GM12878 (cell line): ENCODE measurements around the gene RHOBTB1. TPM values are rescaled to one million over a fixed set of nuclear protein-coding genes. Genes with fewer than 3 reads are reported as not detected.

Experiments
- ATAC-seq: fragments of 200-7000 bp; cut with Tn5 transposase; 3 replicates; pipeline ENCODE4 v1.9.1; 2020; ENCODE audit warnings: mild to moderate bottlenecking, moderate library complexity
- BruUV-seq: library from RNA; stranded (reverse); fragments of 400-500 nt; replicated peaks from 2 replicates; lab custom pipeline; 2021; lab: Mats Ljungman, UMichigan
- CTCF ChIA-PET: fragments of 300-600 bp; sonication (Branson Sonifier 250); formaldehyde crosslinking; extraction: SDS; loops from one replicate; lab custom pipeline; 2021; ENCODE audit warnings: inconsistent platforms; lab: Yijun Ruan, JAX
- POLR2A ChIA-PET: fragments of 350-600 bp; formaldehyde crosslinking; extraction: SDS; loops from one replicate; lab custom pipeline; 2021; ENCODE audit warnings: inconsistent platforms; lab: Charles Lee
- RAD21 ChIA-PET: fragments of 300-600 bp; sonication (Branson Sonifier 250); formaldehyde crosslinking; loops from one replicate; lab custom pipeline; 2023; ENCODE audit warnings: antibody characterized with exemption; ENCODE audit not compliant: unreplicated experiment; lab: Charles Lee
- SMC1A ChIA-PET: fragments of 300-600 bp; sonication (Branson Sonifier 250); formaldehyde crosslinking; loops from one replicate; lab custom pipeline; 2023; ENCODE audit not compliant: unreplicated experiment, uncharacterized antibody; lab: Charles Lee
- DNase-seq: peaks from one replicate; pipeline ENCODE4 v3.0.0-alpha.2; 2011; ENCODE audit warnings: low read depth, low spot score
- FAIRE-seq: peaks from 3 replicates; lab custom pipeline; 2011; peaks lifted over from hg19 to GRCh38; lab: Jason Lieb, UNC
- H2AFZ ChIP-seq: 2 replicates; pipeline ENCODE4 v1.6.0; 2011; ENCODE audit warnings: low read depth, low read length, control low read depth; ENCODE audit not compliant: control insufficient read depth
- H3K27ac ChIP-seq: 2 replicates; pipeline ENCODE4 v1.5.1; 2011; ENCODE audit warnings: control low read depth; ENCODE audit not compliant: control insufficient read depth, insufficient read depth
- H3K27me3 ChIP-seq, 2 experiments: replicated peaks in 1 of 2; 2 replicates each; pipeline versions ENCODE4 v1.6.0 to v1.6.1; 2011; ENCODE audit warnings: low read length in 1 of 2; ENCODE audit not compliant: control insufficient read depth in 2 of 2, insufficient read depth in 2 of 2
- H3K36me3 ChIP-seq, 2 experiments: 2 replicates each; pipeline ENCODE4 v1.5.1; 2011; ENCODE audit warnings: low read length in 1 of 2; ENCODE audit not compliant: control insufficient read depth in 2 of 2, insufficient read depth in 2 of 2
- H3K4me1 ChIP-seq: 2 replicates; pipeline ENCODE4 v1.6.1; 2011; ENCODE audit warnings: mild to moderate bottlenecking, low read length, moderate library complexity, mixed read lengths; ENCODE audit not compliant: control insufficient read depth, insufficient read depth
- H3K4me2 ChIP-seq: 2 replicates; pipeline ENCODE4 v1.6.0; 2011; ENCODE audit warnings: control low read depth; ENCODE audit not compliant: control insufficient read depth, insufficient read depth
- H3K4me3 ChIP-seq: fragments of 200-600 bp; sonication (generic); 2 replicates; pipeline ENCODE4 v1.5.1; 2016
- H3K79me2 ChIP-seq: 2 replicates; pipeline ENCODE4 v1.6.0; 2011; ENCODE audit warnings: low read length; ENCODE audit not compliant: control insufficient read depth, insufficient read depth
- H3K9ac ChIP-seq: 2 replicates; pipeline ENCODE4 v1.8.0; 2011; ENCODE audit warnings: low read length, control low read depth, mixed read lengths; ENCODE audit not compliant: control insufficient read depth, insufficient read depth
- H3K9me3 ChIP-seq: replicated peaks from 3 replicates; pipeline ENCODE4 v1.5.1; 2011; ENCODE audit warnings: mild to moderate bottlenecking, low read length; ENCODE audit not compliant: control insufficient read depth, insufficient read depth
- H4K20me1 ChIP-seq: 2 replicates; pipeline ENCODE4 v1.6.0; 2011; ENCODE audit not compliant: control insufficient read depth, insufficient read depth
- CTCF ChIP-seq, 3 experiments: IDR thresholded peaks in 2 of 3; conservative IDR thresholded peaks in 1 of 3; 2 replicates each; pipeline ENCODE4 v1.5.1; 2011; ENCODE audit warnings: low read depth in 3 of 3, low read length in 3 of 3, mild to moderate bottlenecking in 3 of 3, control low read depth in 2 of 3, moderate library complexity in 2 of 3, inconsistent platforms in 1 of 3, mixed read lengths in 1 of 3; ENCODE audit not compliant: control insufficient read depth in 2 of 3, insufficient read depth in 1 of 3; ENCODE audit errors: extremely low read depth in 1 of 3
- KLF5 ChIP-seq: fragments of 450-650 bp; IDR thresholded peaks from 2 replicates; pipeline ENCODE4 v1.6.1; 2014; ENCODE audit warnings: mild to moderate bottlenecking; ENCODE audit not compliant: partially characterized antibody
- NFYB ChIP-seq: IDR thresholded peaks from 2 replicates; pipeline ENCODE4 v1.6.1; 2011; ENCODE audit warnings: low read depth, mild to moderate bottlenecking, low read length, improper control_type of control experiment, moderate library complexity; ENCODE audit not compliant: insufficient read depth
- SPI1 ChIP-seq: IDR thresholded peaks from 2 replicates; pipeline ENCODE4 v1.6.1; 2011; ENCODE audit warnings: low read depth, mild to moderate bottlenecking, low read length, moderate library complexity, borderline replicate concordance; ENCODE audit not compliant: insufficient read depth
- WGBS: methylation state at CpG from one replicate; pipeline ENCODE4 v1.1.6; 2016; ENCODE audit warnings: low lambda C conversion rate; ENCODE audit not compliant: insufficient replicate concordance, insufficient coverage; ENCODE audit errors: missing lambda C conversion rate; 5-methylcytosine and 5-hydroxymethylcytosine counted together
- in situ Hi-C: fragments of 300-500 bp; cut with MboI; formaldehyde crosslinking; loops from 9 replicates; pipeline ENCODE4 v1.14.3; 2018; ENCODE audit warnings: mixed read lengths
- intact Hi-C: fragments of 100-400 bp; cut with micrococcal nuclease; formaldehyde crosslinking; loops from one replicate; pipeline ENCODE4 v1.14.2; 2022; ENCODE audit not compliant: unreplicated experiment
- polyA plus RNA-seq, 11 experiments: library from polyadenylated mRNA; depleted of rRNA in 4 of 11; unstranded in 6 of 11; stranded (reverse) in 5 of 11; fragments of >200 nt; fragmentation: Nextera tagmentation in 4 of 11; fragmentation: Illumina TruSeq in 1 of 11; extraction: Ambion mirVana in 4 of 11; extraction: Trizol in 1 of 11; gene quantifications; 1 replicate in 1 of 11; 2 replicates in 10 of 11; pipeline versions ENCODE4 v1.2.1 to v1.2.3, GENCODE V29; 2011 to 2016; ENCODE audit warnings: inconsistent platforms in 2 of 11, missing spikeins in 2 of 11, low read depth in 1 of 11
- total RNA-seq, 4 experiments: library from RNA; depleted of rRNA in 3 of 4; stranded (reverse); fragments of >200 nt in 3 of 4; fragmentation: Illumina TruSeq in 1 of 4; extraction: Trizol in 1 of 4; gene quantifications; 2 replicates each; pipeline versions ENCODE4 v1.2.1 to v1.2.3, GENCODE V29; 2013 to 2021

Gene RHOBTB1
- total and polyA plus RNA-seq, 10 of the 15 experiments (the other 5 are each of a cell fraction or from before 2014, with no cell fraction given), result not detected

- WGBS, result 5% methylated on average over 3 of the region's 3 CpGs
- no peak overlapping the region for H3K9ac ChIP-seq
- FAIRE-seq, result no peak
- no peaks in the 10 kb centered on the region for H4K20me1 ChIP-seq
- H3K4me2 ChIP-seq, result no peak overlapping the region
- ChIA-PET POLR2A (no interaction called here), RAD21 (no interaction called here), CTCF (no interaction called here), SMC1A (no interaction called here)
- no peaks in the 10 kb centered on the region for H3K36me3 ChIP-seq
- no peaks in the 10 kb centered on the region for H3K79me2 ChIP-seq
- no peak overlapping the region for H3K27ac ChIP-seq
- no peaks in the 10 kb centered on the region for H3K9me3 ChIP-seq
- DNase-seq, result no peak
- ATAC-seq, result no peak
- no peaks in the 10 kb centered on the region for H3K27me3 ChIP-seq
- TF ChIP-seq KLF5, result no peak
- no peak for TF ChIP-seq NFYB
- no peak overlapping the region for H2AFZ ChIP-seq
- in situ Hi-C loops, result no loop called here
- H3K4me3 ChIP-seq, result no peak overlapping the region
- intact Hi-C loops, result no loop called here
- BruUV-seq, result no TSS peak
- no peaks in the 10 kb centered on the region for H3K4me1 ChIP-seq
Observed at GRCh38 chr10:60870803-60871202, 73.2 kb downstream of the RHOBTB1 start.

- H3K4me1 ChIP-seq, result no peaks in the 10 kb centered on the region
- intact Hi-C loops (no loop called here), in situ Hi-C loops (no loop called here)
- ChIA-PET CTCF (no interaction called here), SMC1A (no interaction called here), RAD21 (no interaction called here), POLR2A (no interaction called here)
- H3K4me2 ChIP-seq, result no peak overlapping the region
- TF ChIP-seq CTCF (IDR thresholded peaks at IDR 0.05 in 2 of 3, conservative IDR thresholded peaks at IDR 0.05 in 1 of 3; ENCODE audit: control insufficient read depth in 2 of 3, extremely low read depth in 1 of 3, insufficient read depth in 1 of 3, low read depth in 3 of 3, low read length in 3 of 3), result 0 out of 6 replicates have a peak, but pooled peaks of 2 of the 3 experiments have one; percentile 2 to 3
- TF ChIP-seq SPI1, result no peak
- no peaks in the 10 kb centered on the region for H3K27me3 ChIP-seq
- DNase-seq, result no peak
- no peak overlapping the region for H3K9ac ChIP-seq
- H3K27ac ChIP-seq, result no peak overlapping the region
- no peaks in the 10 kb centered on the region for H3K36me3 ChIP-seq
- no TSS peak for BruUV-seq
- no peak overlapping the region for H3K4me3 ChIP-seq
- H4K20me1 ChIP-seq, result no peaks in the 10 kb centered on the region
- FAIRE-seq, result no peak
- 100% methylated on average over 2 of the region's 2 CpGs for WGBS
- no peak for ATAC-seq
- H3K9me3 ChIP-seq, result no peaks in the 10 kb centered on the region
- H3K79me2 ChIP-seq, result no peaks in the 10 kb centered on the region
- no peak overlapping the region for H2AFZ ChIP-seq
Observed at GRCh38 chr10:60870416-60870728, 73.6 kb downstream of the RHOBTB1 start.
